ENCODE measurements around the gene SFTPB.

SFTPB gene

GRCh38 chr2:85702800-85703199, 34.8 kb upstream of the SFTPB start:
- DNase-seq (ENCODE audit: extremely low read depth in 1 of 2, low read depth in 1 of 2), result no peak

DNA sequence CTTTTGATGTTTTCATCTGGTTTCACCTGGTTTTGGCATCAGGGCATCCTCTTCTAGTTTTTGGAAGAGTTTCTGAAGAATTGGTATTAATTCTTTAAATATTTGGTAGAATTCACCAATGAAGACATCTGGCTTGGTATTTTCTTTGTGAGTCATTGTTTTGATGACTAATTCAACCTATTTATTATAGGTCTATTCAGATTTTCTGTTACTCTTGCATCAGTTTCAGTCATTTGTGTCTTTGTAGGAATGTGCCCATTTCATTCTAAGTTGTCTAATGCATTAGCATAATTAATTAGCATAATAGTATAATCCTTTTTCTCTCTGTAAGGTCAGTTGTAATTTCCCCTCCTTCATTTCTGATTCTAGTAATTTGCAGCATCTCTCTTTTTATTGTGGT, 34.2 kb upstream of the SFTPB start:
- no peak for DNase-seq (ENCODE audit: extremely low read depth in 1 of 2, low read depth in 1 of 2)

DNA sequence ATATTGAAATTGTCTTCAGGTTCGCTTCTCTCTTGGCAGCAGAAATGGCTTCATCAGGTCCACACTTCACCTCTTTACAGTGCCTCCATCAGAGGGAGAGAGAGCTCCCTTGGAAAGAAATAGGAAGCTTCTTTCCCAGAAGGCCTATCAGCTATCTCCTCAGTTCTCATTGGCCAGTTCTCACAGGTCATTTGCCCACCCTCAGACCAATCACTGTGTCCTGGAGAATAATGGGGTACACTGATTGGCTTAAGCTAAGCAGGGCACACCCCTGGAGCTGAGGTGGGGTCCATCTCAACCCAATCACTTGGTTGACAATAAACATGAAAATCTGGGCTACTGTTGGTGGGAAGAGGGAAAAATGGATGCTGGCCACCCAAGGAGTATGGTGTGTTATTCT, 31.3 kb upstream of the SFTPB start:
- DNase-seq (ENCODE audit: extremely low read depth in 1 of 2, low read depth in 1 of 2), result no peak

DNA sequence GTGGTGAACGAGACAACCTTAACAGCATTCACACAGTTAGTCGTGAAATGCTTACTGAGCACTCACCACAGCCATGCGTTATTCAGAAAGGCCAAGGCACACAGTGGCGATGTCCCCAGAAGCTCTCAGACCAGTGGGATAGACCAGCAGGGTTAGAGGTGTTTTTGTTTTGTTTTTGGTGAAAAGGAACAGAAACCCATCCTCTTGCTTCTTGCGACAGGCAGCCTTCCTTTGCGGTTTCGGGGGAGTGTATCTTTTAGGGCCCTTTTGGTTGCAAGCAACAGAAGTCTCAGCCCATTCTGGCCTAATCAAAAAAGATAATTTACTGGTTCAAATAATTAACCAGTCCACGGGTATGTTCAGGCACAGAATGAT, 30.9 kb upstream of the SFTPB start:
- DNase-seq (ENCODE audit: extremely low read depth in 1 of 2, low read depth in 1 of 2), result no peak

DNA sequence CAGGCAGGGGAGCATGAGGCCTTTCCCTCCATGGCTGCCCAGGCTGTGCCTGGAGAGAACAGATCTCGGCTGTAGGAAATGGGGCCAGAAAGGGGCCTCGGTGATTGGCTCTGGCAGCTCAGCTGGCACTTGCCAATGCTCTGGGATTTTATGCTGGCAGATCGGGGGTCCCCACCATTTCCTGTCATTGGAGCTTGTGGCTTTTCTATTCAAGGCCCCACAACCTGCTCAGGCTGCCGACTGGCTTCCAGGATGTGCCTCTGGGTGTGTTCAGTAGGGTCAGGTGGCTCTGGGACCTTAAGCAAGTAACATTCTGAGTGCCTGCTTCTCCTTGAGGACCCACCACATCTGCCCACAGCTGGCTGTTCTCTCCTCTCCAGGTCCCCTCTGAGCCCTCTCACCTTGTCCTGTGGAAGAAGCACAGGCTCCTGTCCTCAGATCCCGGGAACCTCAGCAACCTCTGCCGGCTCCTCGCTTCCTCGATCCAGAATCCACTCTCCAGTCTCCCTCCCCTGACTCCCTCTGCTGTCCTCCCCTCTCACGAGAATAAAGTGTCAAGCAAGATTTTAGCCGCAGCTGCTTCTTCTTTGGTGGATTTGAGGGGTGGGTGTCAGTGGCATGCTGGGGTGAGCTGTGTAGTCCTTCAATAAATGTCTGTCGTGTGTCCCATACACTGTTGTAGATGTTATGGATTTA, 30.3 kb upstream of the SFTPB start:
- DNase-seq (ENCODE audit: extremely low read depth in 1 of 2, low read depth in 1 of 2), result no peak

- DNase-seq (ENCODE audit: extremely low read depth in 1 of 2, low read depth in 1 of 2), result no peak
Measured at GRCh38 chr2:85697716-85698115, 29.7 kb upstream of the SFTPB start.

GRCh38 chr2:85697096-85697495, 29.1 kb upstream of the SFTPB start:
- no peak for DNase-seq (ENCODE audit: extremely low read depth in 1 of 2, low read depth in 1 of 2)

- DNase-seq (ENCODE audit: extremely low read depth in 1 of 2, low read depth in 1 of 2), result no peak
Measured at GRCh38 chr2:85695691-85696668, 28.0 kb upstream of the SFTPB start.

- no peak for DNase-seq (ENCODE audit: extremely low read depth in 1 of 2, low read depth in 1 of 2)
Measured at GRCh38 chr2:85695121-85695520, 27.1 kb upstream of the SFTPB start.

DNA sequence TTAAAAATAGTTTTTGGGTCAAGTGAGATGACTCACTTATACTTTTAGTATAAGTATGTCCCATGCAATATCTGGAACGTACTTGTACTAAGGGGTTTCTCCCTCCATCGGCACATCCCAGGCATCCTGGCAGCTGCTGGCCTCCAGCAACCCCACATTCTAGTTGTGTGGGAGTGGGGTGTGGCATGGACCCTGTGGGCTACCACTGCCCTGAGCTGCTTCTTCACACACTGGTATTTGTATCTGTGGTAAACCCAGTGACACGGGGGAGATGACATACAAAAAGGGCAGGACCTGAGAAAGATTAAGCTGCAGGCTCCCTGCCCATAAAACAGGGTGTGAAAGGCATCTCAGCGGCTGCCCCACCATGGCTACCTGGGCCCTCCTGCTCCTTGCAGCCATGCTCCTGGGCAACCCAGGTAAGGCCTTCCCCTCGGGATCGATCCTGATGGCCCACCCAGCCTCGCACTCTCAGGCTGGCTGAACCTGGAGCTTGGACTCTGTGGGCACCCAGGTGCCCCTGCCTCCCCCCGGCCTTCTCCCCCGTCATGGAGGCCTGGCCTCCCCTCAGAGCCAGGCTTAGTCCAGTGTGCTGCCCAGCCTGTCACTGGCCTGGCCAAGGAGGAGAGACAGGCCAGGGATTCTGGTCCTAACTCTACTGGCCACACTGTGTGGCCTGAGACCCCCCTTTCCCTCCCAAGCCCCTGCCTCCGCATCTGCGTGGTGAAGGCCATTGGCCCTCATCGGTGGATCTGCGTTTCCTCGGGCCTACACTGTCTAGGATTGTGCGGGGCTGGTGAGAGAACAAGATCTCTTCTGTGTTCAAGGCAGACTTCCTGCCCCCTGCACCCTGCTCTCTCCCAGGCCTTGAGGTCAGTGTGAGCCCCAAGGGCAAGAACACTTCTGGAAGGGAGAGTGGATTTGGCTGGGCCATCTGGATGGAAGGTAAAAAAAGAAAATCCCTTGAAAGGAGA, 26.3 kb upstream of the SFTPB start, which contains the start of gene GNLY:
GNLY (plus strand) TSS at position 307 of the 974 bp plus-strand sequence; CDS start at position 368, 61 bp downstream.
- no peak for DNase-seq (ENCODE audit: extremely low read depth in 1 of 2, low read depth in 1 of 2)

DNA sequence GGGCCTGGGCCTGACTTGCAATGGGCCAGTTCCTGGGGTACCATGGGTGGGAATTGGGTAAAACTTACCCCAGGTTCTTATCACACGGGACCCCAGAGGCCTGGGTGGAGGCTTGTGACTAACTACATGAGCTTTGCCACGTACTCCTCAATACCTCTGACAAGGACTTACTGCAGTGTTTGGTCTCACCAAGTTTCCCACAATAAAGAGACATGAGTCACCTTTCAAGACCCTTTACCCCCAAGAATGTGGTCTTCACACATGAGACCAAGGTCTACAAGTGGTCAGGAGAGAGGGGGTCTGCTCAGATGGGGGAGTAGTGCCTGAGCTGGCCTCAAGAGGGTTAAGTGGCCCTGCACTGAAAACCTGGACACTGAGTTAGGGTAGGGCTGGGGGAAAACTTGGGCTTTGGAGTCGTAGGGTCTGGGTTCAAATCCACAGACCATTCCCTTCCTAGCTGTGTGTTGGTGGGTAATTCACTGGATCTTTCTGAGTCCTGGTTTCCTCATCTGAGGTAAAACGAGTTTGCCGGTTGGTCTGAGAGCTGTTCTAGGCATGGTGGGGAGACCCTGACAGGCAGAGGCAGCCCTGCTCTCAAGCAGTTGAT, 24.1 kb upstream of the SFTPB start:
- no peak for DNase-seq (ENCODE audit: extremely low read depth in 1 of 2, low read depth in 1 of 2)

DNA sequence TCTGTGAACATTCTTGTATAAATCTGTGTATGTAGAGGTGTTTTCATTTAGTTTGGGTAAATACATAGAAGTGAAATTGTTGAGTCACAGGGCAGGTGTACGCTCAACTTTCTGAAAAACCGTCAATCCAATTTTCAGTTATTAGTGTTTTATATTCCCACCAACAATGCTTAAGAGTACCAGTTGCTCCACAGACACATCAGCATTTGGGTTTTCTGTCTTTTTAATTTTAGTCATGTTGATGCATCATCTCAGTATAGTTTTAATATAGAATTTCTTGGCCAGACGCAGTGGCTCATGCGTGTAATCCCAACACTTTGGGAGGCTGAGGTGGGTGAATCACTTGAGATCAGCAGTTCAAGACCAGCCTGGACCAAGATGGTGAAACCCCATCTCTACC, 22.9 kb upstream of the SFTPB start:
- no peak for DNase-seq (ENCODE audit: extremely low read depth in 1 of 2, low read depth in 1 of 2)

- DNase-seq (ENCODE audit: extremely low read depth in 1 of 2, low read depth in 1 of 2), result no peak
Measured at GRCh38 chr2:85684806-85685205, 16.8 kb upstream of the SFTPB start.

- DNase-seq (ENCODE audit: extremely low read depth in 1 of 2, low read depth in 1 of 2), result no peak
Measured at GRCh38 chr2:85684380-85684779, 16.4 kb upstream of the SFTPB start.

- DNase-seq (ENCODE audit: extremely low read depth in 1 of 2, low read depth in 1 of 2), result no peak
Measured at GRCh38 chr2:85682378-85682777, 14.4 kb upstream of the SFTPB start.

DNA sequence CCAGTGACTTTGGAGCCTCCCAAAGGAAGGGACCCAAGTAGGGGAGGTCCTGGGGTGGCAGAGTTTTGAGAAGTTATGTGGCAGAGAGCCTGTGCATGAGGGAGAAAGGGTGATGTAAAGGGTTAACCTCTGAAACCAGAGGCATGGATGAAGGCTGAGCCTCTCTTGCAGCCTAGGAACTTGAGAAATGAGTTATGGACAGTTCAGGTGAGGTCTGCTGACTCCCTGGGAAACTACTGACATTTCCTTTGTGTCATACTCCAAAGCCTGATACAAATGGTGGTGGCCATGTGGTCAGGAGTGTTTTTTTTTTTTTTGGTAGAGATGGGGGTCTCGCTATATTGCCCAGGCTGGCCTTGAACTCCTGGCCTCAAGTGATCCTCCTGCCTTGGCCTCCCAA, 13.8 kb upstream of the SFTPB start:
- DNase-seq (ENCODE audit: extremely low read depth in 1 of 2, low read depth in 1 of 2), result no peak

DNA sequence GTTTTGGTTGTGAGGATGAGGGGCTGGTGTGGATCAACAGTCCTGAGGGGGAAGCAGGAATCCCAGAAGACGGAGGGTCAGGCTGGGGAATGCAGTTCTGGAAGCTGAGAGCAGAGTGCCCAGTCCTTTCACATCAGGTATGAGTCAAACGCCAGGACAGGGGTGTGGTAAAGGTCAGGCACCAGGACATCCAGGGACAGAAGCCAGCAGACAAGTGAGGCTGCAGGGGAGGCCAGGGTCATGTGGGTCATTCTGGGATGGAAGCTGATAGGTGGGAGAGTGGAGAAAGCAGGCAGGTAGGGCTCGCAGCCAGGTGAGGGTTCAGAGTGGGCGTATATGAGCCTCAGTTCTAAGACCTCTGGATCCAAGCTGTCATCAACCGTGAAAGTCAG, 13.4 kb upstream of the SFTPB start:
- DNase-seq (ENCODE audit: extremely low read depth in 1 of 2, low read depth in 1 of 2), result no peak

GRCh38 chr2:85680707-85681371, 12.8 kb upstream of the SFTPB start:
- DNase-seq (ENCODE audit: extremely low read depth in 1 of 2, low read depth in 1 of 2), result no peak

GRCh38 chr2:85678794-85679672, 11.0 kb upstream of the SFTPB start:
- peak; percentile 39 to 57 for DNase-seq (ENCODE audit: extremely low read depth in 1 of 2, low read depth in 1 of 2)

Data from stimulated activated CD8-positive, alpha-beta memory T cell treated with anti-CD3 and anti-CD28 coated beads, Interleukin-7, amount 100 ng/mL, for 48 hours (primary cell).